Astrocyte (in vitro differentiated cells and primary cell): ENCODE results near the gene IFT74.

Experiments
- EZH2 ChIP-seq: IDR thresholded peaks from 2 replicates; pipeline ENCODE4 v1.6.1; 2012; ENCODE audit warnings: mild to moderate bottlenecking, low read length, inconsistent platforms; ENCODE audit not compliant: insufficient read depth
- TF ChIP-seq, protein P1 (sequence below): IDR thresholded peaks from 2 replicates; pipeline ENCODE4 v1.5.1; 2011; ENCODE audit warnings: low read depth, mild to moderate bottlenecking, inconsistent platforms, low read length, moderate library complexity; ENCODE audit not compliant: insufficient read depth

DNA sequence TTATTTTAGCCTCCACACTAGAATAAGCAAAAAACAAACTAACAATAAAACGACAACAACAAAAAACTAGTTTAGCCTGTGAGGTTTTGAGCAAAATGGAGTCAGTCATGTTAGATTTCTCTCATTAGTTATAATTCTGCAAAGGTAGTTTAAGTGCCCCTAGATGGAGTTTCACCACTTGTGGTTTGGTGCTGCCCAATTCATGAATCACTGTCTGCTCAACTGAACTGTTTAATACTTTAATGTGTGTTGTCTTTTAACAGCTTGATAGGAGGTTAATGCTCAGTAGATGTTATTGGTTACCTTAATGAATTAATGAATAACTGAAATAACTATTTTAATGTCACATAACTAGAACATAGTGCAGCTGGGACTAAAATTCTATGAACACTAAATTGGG, 5.7 kb upstream of the IFT74 start:
- TF ChIP-seq, protein P1, sequence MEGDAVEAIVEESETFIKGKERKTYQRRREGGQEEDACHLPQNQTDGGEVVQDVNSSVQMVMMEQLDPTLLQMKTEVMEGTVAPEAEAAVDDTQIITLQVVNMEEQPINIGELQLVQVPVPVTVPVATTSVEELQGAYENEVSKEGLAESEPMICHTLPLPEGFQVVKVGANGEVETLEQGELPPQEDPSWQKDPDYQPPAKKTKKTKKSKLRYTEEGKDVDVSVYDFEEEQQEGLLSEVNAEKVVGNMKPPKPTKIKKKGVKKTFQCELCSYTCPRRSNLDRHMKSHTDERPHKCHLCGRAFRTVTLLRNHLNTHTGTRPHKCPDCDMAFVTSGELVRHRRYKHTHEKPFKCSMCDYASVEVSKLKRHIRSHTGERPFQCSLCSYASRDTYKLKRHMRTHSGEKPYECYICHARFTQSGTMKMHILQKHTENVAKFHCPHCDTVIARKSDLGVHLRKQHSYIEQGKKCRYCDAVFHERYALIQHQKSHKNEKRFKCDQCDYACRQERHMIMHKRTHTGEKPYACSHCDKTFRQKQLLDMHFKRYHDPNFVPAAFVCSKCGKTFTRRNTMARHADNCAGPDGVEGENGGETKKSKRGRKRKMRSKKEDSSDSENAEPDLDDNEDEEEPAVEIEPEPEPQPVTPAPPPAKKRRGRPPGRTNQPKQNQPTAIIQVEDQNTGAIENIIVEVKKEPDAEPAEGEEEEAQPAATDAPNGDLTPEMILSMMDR, result no peak
- no peak for TF ChIP-seq EZH2
